HL-60/S4 treated with phorbol 12-myristate 13-acetate at 8.2 ng/mL for 4 days and 3 days (cell line): Measurements from ENCODE around the gene FAM9B.
"Not testable (repeated sequence)": the region's sequence is repeated elsewhere in the genome, so short reads cannot be mapped to it uniquely, and the experiment has no call there.

Source experiments
- in situ Hi-C: fragments of 300-500 bp; cut with MboI; formaldehyde crosslinking; loops from 2 replicates; pipeline ENCODE4 v1.15.0; 2022; ENCODE audit warnings: low sequenced_read_pairs

The FAM9B gene

GRCh38 chrX:9033989-9034388 lies at the start of gene FAM9B:
FAM9B (minus strand) TSS chrX:9034127; CDS start chrX:9032986, 1,141 bp downstream.
- in situ Hi-C loops = no loop called here

- in situ Hi-C loops = no loop called here
Observed at GRCh38 chrX:9081271-9081670, 47.3 kb upstream of the FAM9B start.

GRCh38 chrX:9074326-9074725 lies 40.4 kb upstream of the FAM9B start:
- in situ Hi-C loops = no loop called here

GRCh38 chrX:9072281-9072680 lies 38.4 kb upstream of the FAM9B start:
- in situ Hi-C loops = no loop called here

GRCh38 chrX:9071031-9071650 lies 37.2 kb upstream of the FAM9B start:
- in situ Hi-C loops = no loop called here

GRCh38 chrX:9069573-9069972 lies 35.6 kb upstream of the FAM9B start:
- in situ Hi-C loops = no loop called here

- in situ Hi-C loops = no loop called here
Observed at GRCh38 chrX:9064694-9065093, 30.8 kb upstream of the FAM9B start.

- in situ Hi-C loops = no loop called here
Observed at GRCh38 chrX:9062641-9063040, 28.7 kb upstream of the FAM9B start.

- in situ Hi-C loops = no loop called here
Observed at GRCh38 chrX:9055354-9055753, 21.4 kb upstream of the FAM9B start.

GRCh38 chrX:9052081-9052480 lies 18.2 kb upstream of the FAM9B start:
- in situ Hi-C loops = no loop called here

- in situ Hi-C loops = no loop called here
Observed at GRCh38 chrX:9050331-9050730, 16.4 kb upstream of the FAM9B start.

GRCh38 chrX:9048801-9049200 lies 14.9 kb upstream of the FAM9B start:
- in situ Hi-C loops = no loop called here

- in situ Hi-C loops = no loop called here
Observed at GRCh38 chrX:9038244-9038643, 4.3 kb upstream of the FAM9B start.

GRCh38 chrX:9037296-9037695 lies 3.4 kb upstream of the FAM9B start:
- in situ Hi-C loops = no loop called here

- in situ Hi-C loops = no loop called here
Observed at GRCh38 chrX:9033586-9033985, 341 bp downstream of the FAM9B start.

GRCh38 chrX:9033179-9033578 lies 748 bp downstream of the FAM9B start:
- in situ Hi-C loops = no loop called here

- in situ Hi-C loops = no loop called here
Observed at GRCh38 chrX:9023293-9023692, 10.6 kb downstream of the FAM9B start.

- in situ Hi-C loops = no loop called here
Observed at GRCh38 chrX:9019151-9019550, 14.8 kb downstream of the FAM9B start.

- in situ Hi-C loops = not testable (repeated sequence)
Observed at GRCh38 chrX:9018332-9018731, 15.6 kb downstream of the FAM9B start.

- in situ Hi-C loops = no loop called here
Observed at GRCh38 chrX:9003041-9003440, 30.9 kb downstream of the FAM9B start.

GRCh38 chrX:8988446-8988845 lies 45.5 kb downstream of the FAM9B start:
- in situ Hi-C loops = no loop called here

GRCh38 chrX:8987672-8988250 lies 46.2 kb downstream of the FAM9B start:
- in situ Hi-C loops = no loop called here

- in situ Hi-C loops = no loop called here
Observed at GRCh38 chrX:8984231-8984630, 49.7 kb downstream of the FAM9B start.
